T-cell (primary cell): ENCODE measurements around the gene XRCC2. TPM values are rescaled to one million over a fixed set of nuclear protein-coding genes. Genes with fewer than 3 reads are reported as not detected.

Source experiments
- ATAC-seq, 4 experiments: fragments of 200-7000 bp in 3 of 4; fragments of 150-1000 bp in 1 of 4; cut with Tn5 transposase; replicated peaks in 1 of 4; 1 replicate in 3 of 4; 2 replicates in 1 of 4; pipeline ENCODE4 v1.10.0; 2021; ENCODE audit warnings: moderate library complexity in 3 of 4, mild to moderate bottlenecking in 2 of 4, moderate number of reproducible peaks in 1 of 4
- CTCF ChIA-PET, 2 donors: fragments of 300-600 bp; sonication (Branson Sonifier 250); formaldehyde crosslinking; loops; one replicate each; lab custom pipeline; 2022; ENCODE audit warnings: antibody characterized with exemption in 2 of 2; lab: Charles Lee
- POLR2A ChIA-PET, 2 donors: fragments of 300-600 bp; sonication (Branson Sonifier 250); formaldehyde crosslinking; loops; one replicate each; lab custom pipeline; 2022; ENCODE audit warnings: antibody characterized with exemption in 2 of 2; lab: Charles Lee
- DNase-seq, 35 experiments: peaks; one replicate each; pipeline versions ENCODE4 v3.0.0 to v3.0.0-alpha.2; 2013 to 2023
- H3K27ac ChIP-seq: one replicate; pipeline ENCODE4 v1.5.1; 2013; ENCODE audit warnings: low read length
- H3K27me3 ChIP-seq, 2 experiments: replicated peaks in 1 of 2; 1 replicate in 1 of 2; 2 replicates in 1 of 2; pipeline versions ENCODE4 v1.6.1 to v1.7.0; 2013; ENCODE audit warnings: low read length in 1 of 2, mixed read lengths in 1 of 2; ENCODE audit not compliant: control insufficient read depth in 2 of 2, insufficient read depth in 2 of 2; ENCODE audit errors: extremely low read depth in 1 of 2
- H3K36me3 ChIP-seq, 2 donors: 1 replicate in 1 of 2; 2 replicates in 1 of 2; pipeline versions ENCODE4 v1.6.1 to v1.7.0; 2013; ENCODE audit warnings: low read length in 1 of 2; ENCODE audit not compliant: control insufficient read depth in 2 of 2, insufficient read depth in 1 of 2; ENCODE audit errors: extremely low read depth in 1 of 2
- H3K4me1 ChIP-seq, 2 experiments: 1 replicate in 1 of 2; 2 replicates in 1 of 2; pipeline versions ENCODE4 v1.6.1 to v1.7.0; 2013; ENCODE audit warnings: low read length in 2 of 2, mixed read lengths in 1 of 2; ENCODE audit not compliant: insufficient read depth in 2 of 2, control insufficient read depth in 1 of 2; ENCODE audit errors: extremely low read depth in 1 of 2
- H3K4me3 ChIP-seq, 2 donors: 1 replicate in 1 of 2; 2 replicates in 1 of 2; pipeline versions ENCODE4 v1.5.1 to v1.7.0; 2013; ENCODE audit warnings: mild to moderate bottlenecking in 2 of 2, low read length in 1 of 2, moderate library complexity in 1 of 2; ENCODE audit not compliant: control insufficient read depth in 1 of 2; ENCODE audit errors: extremely low read depth in 1 of 2
- H3K9me3 ChIP-seq: 2 replicates; pipeline ENCODE4 v1.7.0; 2013
- H3K27ac Mint-ChIP-seq, 2 donors: one replicate each; pipeline ENCODE4 v1.8.0; 2020 to 2021; ENCODE audit warnings: mild to moderate bottlenecking in 2 of 2, mixed read lengths in 2 of 2
- H3K27me3 Mint-ChIP-seq, 2 donors: one replicate each; pipeline ENCODE4 v1.8.0; 2021 to 2022; ENCODE audit warnings: mixed read lengths in 2 of 2
- H3K36me3 Mint-ChIP-seq: one replicate; pipeline ENCODE4 v1.8.0; 2021; ENCODE audit warnings: mixed read lengths
- H3K4me1 Mint-ChIP-seq, 3 donors: one replicate each; pipeline ENCODE4 v1.8.0; 2020 to 2022; ENCODE audit warnings: mixed read lengths in 3 of 3, mild to moderate bottlenecking in 1 of 3
- H3K4me3 Mint-ChIP-seq, 3 donors: one replicate each; pipeline ENCODE4 v1.8.0; 2020 to 2022; ENCODE audit warnings: mild to moderate bottlenecking in 3 of 3, mixed read lengths in 3 of 3, moderate library complexity in 3 of 3
- H3K9me3 Mint-ChIP-seq, 3 donors: one replicate each; pipeline ENCODE4 v1.8.0; 2020 to 2022; ENCODE audit warnings: mixed read lengths in 3 of 3
- WGBS: methylation state at CpG from one replicate; pipeline ENCODE4 v1.1.5; 2013; ENCODE audit warnings: missing lambda C conversion rate; ENCODE audit not compliant: insufficient coverage; 5-methylcytosine and 5-hydroxymethylcytosine counted together
- total RNA-seq, 35 experiments: library from RNA in 6 of 35; stranded (reverse) in 6 of 35; fragments of 120-200 nt in 1 of 35; gene quantifications; one replicate each; pipeline versions ENCODE4 v1.2.1 to v1.2.4 and lab custom pipeline; 2013 to 2026

The XRCC2 gene
- total RNA-seq, 5 donors from 2014 or later (not counting 1 experiment from before 2014, with no cell fraction given), result 0.35 to 1.3 (median 0.86) TPM

DNA sequence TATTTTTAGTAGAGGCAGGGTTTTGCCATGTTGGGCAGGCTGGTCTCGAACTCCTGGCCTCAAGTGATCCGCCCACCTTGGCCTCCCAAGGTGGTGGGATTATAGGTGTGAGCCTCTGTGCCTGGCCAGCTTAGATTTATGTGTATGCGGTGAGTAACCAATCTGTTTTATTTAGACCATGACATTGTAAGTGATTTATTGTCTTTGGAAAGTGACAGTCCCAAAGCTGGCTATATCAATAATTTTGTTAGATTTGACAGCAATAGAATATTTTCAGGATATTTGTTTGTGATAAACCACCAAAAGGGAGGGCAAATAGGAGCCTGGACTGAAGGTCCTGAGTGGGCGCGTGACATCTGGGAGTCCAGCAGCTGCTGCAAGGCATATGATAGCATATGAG, 75.7 kb downstream of the XRCC2 start:
- H3K4me1 ChIP-seq, result no peaks in the 10 kb centered on the region
- Mint-ChIP-seq H3K4me1 (no peaks in the 10 kb centered on the region), H3K27me3 (no peaks in the 10 kb centered on the region), H3K9me3 (no peaks in the 10 kb centered on the region), H3K36me3 (no peaks in the 10 kb centered on the region), H3K4me3 (no peak overlapping the region), H3K27ac (no peak overlapping the region)
- POLR2A ChIA-PET, result no interaction called here
- H3K36me3 ChIP-seq, result no peaks in the 10 kb centered on the region
- H3K9me3 ChIP-seq, result no peaks in the 10 kb centered on the region
- no peak overlapping the region for H3K27ac ChIP-seq
- ATAC-seq (no peak), DNase-seq (no peak)
- CTCF ChIA-PET, result no interaction called here
- H3K27me3 ChIP-seq, result peaks cover 0 to 3% of the 10 kb centered on the region in 2 experiments
- H3K4me3 ChIP-seq, result no peak overlapping the region
- WGBS, result 53% methylated on average over 2 of the region's 5 CpGs

DNA sequence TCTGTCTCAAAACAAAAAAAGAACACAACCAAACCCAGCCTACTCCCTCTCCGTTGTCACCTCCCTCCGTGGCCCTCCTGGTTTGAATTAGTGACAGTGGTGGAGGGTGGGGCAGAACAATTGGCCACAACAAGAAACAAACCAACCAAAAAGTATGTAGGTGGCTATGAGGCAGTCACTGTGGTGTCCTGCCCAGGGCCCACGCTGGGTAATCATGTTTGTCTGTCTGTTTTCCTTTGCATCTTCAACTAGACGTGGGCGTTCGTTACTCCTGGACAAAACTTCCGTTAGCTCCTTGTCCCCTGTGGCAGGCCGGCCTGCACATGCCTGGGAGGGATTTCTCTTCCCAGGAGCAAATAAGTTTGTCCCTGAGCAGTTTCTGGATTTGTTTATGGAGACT, 78.4 kb downstream of the XRCC2 start:
- Mint-ChIP-seq H3K9me3 (no peaks in the 10 kb centered on the region), H3K4me1 (no peaks in the 10 kb centered on the region)

DNA sequence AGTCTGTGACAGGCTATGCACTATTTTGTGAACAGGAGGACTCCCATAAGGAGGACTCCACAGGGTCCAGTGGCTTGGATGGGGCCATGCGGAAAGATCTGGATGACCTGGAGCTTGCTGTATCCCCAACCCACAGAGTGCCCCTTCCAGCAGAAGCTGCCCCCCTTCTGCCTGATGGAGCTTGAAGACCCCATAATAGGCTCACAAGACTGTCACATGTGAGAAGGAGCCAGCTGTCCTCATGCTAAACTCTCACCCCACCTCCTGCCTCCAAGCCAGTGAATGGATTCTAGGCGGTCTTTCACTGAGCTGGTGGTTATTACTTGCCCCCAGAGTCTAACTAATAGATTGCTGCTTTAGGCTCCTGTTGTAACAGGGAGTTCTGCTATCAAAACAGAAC, 79.1 kb downstream of the XRCC2 start:
- H3K4me1 Mint-ChIP-seq, result no peaks in the 10 kb centered on the region
- peaks cover 0 to 6% of the 10 kb centered on the region in 2 experiments for H3K27me3 ChIP-seq
- ChIA-PET POLR2A (no interaction called here), CTCF (no interaction called here)
- H3K36me3 ChIP-seq, result no peaks in the 10 kb centered on the region
- no peaks in the 10 kb centered on the region for H3K36me3 Mint-ChIP-seq
- no peaks in the 10 kb centered on the region for H3K4me1 ChIP-seq
- no peaks in the 10 kb centered on the region for H3K9me3 Mint-ChIP-seq
- H3K4me3 Mint-ChIP-seq, result no peak overlapping the region
- no peak overlapping the region for H3K4me3 ChIP-seq
- no peak for DNase-seq
- ATAC-seq, result no peak
- H3K27ac ChIP-seq, result no peak overlapping the region
- no peaks in the 10 kb centered on the region for H3K9me3 ChIP-seq
- H3K27ac Mint-ChIP-seq, result no peak overlapping the region
- no peaks in the 10 kb centered on the region for H3K27me3 Mint-ChIP-seq
- no CpG with 5 or more reads among the region's 2 CpGs for WGBS

More for the DNA sequence above, 78.4 kb downstream of the XRCC2 start:
- H3K36me3 ChIP-seq, result no peaks in the 10 kb centered on the region
- H3K27me3 ChIP-seq, result peaks cover 0 to 6% of the 10 kb centered on the region in 2 experiments
- Mint-ChIP-seq H3K27ac (no peak overlapping the region), H3K27me3 (no peaks in the 10 kb centered on the region), H3K4me3 (no peak overlapping the region), H3K36me3 (no peaks in the 10 kb centered on the region)
- CTCF ChIA-PET, result no interaction called here
- DNase-seq, result no peak
- no peak overlapping the region for H3K4me3 ChIP-seq
- no peaks in the 10 kb centered on the region for H3K9me3 ChIP-seq
- no peak overlapping the region for H3K27ac ChIP-seq
- no peaks in the 10 kb centered on the region for H3K4me1 ChIP-seq
- WGBS, result 93% methylated on average over 5 of the region's 8 CpGs
- no peak for ATAC-seq
- POLR2A ChIA-PET, result interaction anchor here in 1 of 2 donors (0.7 kb wide), 1 partner anchor 103 kb away, joined by 3 read pairs; no protein-coding TSS in a partner anchor

Other genes starting within 250 kb of the XRCC2 start
- gene KMT2C, start 240.1 kb downstream of the XRCC2 start, total RNA-seq, result 100 to 1,000 TPM in 3 of 5 donors, 10 to 100 TPM in 2; 90.8 to 134 (median 116) TPM
- gene ACTR3B, start 83.6 kb upstream of the XRCC2 start, total RNA-seq, result 1 to 10 TPM; 6.8 to 9.4 (median 9.0) TPM